PC-3 (cell line): Measurements from ENCODE around the gene VMO1.

ENCODE experiments used
- EZH2 ChIP-seq: fragments of 300-600 bp; sonication (generic); IDR thresholded peaks from one replicate; pipeline ENCODE4 v1.6.1; 2017; ENCODE audit warnings: antibody characterized with exemption, mild to moderate bottlenecking, low read length; ENCODE audit not compliant: unreplicated experiment
- EZH2phosphoT487 ChIP-seq: fragments of 300-600 bp; sonication (generic); IDR thresholded peaks from 2 replicates; pipeline ENCODE4 v1.6.1; 2018; ENCODE audit warnings: mild to moderate bottlenecking, antibody characterized with exemption, low read length, borderline replicate concordance
- TF ChIP-seq, protein P1 (sequence below): fragments of 300-600 bp; sonication (generic); conservative IDR thresholded peaks from 2 replicates; pipeline ENCODE4 v1.5.1; 2017; ENCODE audit warnings: antibody characterized with exemption, low read depth, mild to moderate bottlenecking, low read length

DNA sequence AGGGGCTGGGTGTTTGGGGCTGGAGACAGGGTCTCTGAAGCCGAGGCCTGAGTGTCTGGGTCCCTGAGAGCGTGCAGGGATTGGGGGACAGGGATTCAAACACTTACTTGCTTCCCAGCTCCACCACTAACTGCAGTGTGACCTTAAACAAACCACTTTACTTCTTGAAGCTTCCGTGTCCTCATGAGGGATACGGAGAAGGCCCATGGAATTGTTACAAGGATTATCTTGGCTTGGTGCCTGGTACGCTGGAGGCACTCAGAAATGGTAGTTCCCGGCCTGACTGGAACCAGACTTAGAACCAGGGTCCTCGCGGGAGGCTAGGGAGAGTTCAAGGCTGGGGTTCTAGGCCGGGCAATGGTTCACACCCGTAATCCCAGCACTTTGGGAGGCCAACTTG is 43.5 kb downstream of the VMO1 start:
- TF ChIP-seq, protein P1, sequence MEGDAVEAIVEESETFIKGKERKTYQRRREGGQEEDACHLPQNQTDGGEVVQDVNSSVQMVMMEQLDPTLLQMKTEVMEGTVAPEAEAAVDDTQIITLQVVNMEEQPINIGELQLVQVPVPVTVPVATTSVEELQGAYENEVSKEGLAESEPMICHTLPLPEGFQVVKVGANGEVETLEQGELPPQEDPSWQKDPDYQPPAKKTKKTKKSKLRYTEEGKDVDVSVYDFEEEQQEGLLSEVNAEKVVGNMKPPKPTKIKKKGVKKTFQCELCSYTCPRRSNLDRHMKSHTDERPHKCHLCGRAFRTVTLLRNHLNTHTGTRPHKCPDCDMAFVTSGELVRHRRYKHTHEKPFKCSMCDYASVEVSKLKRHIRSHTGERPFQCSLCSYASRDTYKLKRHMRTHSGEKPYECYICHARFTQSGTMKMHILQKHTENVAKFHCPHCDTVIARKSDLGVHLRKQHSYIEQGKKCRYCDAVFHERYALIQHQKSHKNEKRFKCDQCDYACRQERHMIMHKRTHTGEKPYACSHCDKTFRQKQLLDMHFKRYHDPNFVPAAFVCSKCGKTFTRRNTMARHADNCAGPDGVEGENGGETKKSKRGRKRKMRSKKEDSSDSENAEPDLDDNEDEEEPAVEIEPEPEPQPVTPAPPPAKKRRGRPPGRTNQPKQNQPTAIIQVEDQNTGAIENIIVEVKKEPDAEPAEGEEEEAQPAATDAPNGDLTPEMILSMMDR, result no peak
- TF ChIP-seq EZH2 (no peak), EZH2phosphoT487 (no peak)
